ENCODE results near the gene CARD10. TPM values are rescaled to one million over a fixed set of nuclear protein-coding genes. Genes with fewer than 3 reads are reported as not detected.

CARD10 gene
- polyA plus RNA-seq, 1 of the 3 experiments (the other 2 are of a cell fraction) = 14.5 TPM

GRCh38 chr22:37502342-37503182 lies 16.7 kb downstream of the CARD10 start:
- no peak overlapping the region for H3K9ac ChIP-seq
- ChIA-PET CTCF (interaction anchor here (0.7 to 2.1 kb wide), 3 partner anchors 10 to 186 kb away, joined by 3 to 6 read pairs (median 3); no protein-coding TSS in a partner anchor), POLR2A (no interaction called here)
- 91% methylated on average over 13 of the region's 16 CpGs for WGBS (ENCODE audit: low lambda C conversion rate)
- TF ChIP-seq ZBTB33 (IDR thresholded peaks at IDR 0.05; ENCODE audit: borderline replicate concordance, low read depth) = no peak
- no peak for TF ChIP-seq NFIC (IDR thresholded peaks at IDR 0.05; ENCODE audit: borderline replicate concordance)
- no peak for TF ChIP-seq RFX5 (IDR thresholded peaks at IDR 0.05; ENCODE audit: low read length)
- no peak for TF ChIP-seq EP300 (IDR thresholded peaks at IDR 0.05; ENCODE audit: borderline replicate concordance in 1 of 2, low read depth in 1 of 2, low read length in 1 of 2)
- no peak for TF ChIP-seq MXI1 (IDR thresholded peaks at IDR 0.05; ENCODE audit: low read depth, low read length)
- TF ChIP-seq TAF1 (IDR thresholded peaks at IDR 0.05; ENCODE audit: borderline replicate concordance, low read depth, low read length) = no peak
- no peak for TF ChIP-seq GABPA (IDR thresholded peaks at IDR 0.05; ENCODE audit: low read depth)
- TF ChIP-seq FOXJ3 (CRISPR knock-in tag; IDR thresholded peaks at IDR 0.05) = no peak
- no peak for TF ChIP-seq MEF2A (IDR thresholded peaks at IDR 0.05; ENCODE audit: borderline replicate concordance, low read depth)
- no peak for TF ChIP-seq EZH2phosphoT487 (IDR thresholded peaks at IDR 0.05; ENCODE audit: borderline replicate concordance, low read depth)
- no peak for TF ChIP-seq PBX3 (IDR thresholded peaks at IDR 0.05)
- TF ChIP-seq RAD21 (IDR thresholded peaks at IDR 0.05; ENCODE audit: low read length) = no peak
- TF ChIP-seq FOSL2 (IDR thresholded peaks at IDR 0.05; ENCODE audit: borderline replicate concordance, low read depth) = no peak
- TF ChIP-seq IRF3 (IDR thresholded peaks at IDR 0.05; ENCODE audit: low read depth, low read length) = no peak
- TF ChIP-seq USF2 (IDR thresholded peaks at IDR 0.05; ENCODE audit: borderline replicate concordance, low read depth, low read length) = no peak
- no peak for TF ChIP-seq RCOR1 (IDR thresholded peaks at IDR 0.05; ENCODE audit: low read length)
- TF ChIP-seq POLR2AphosphoS5 (IDR thresholded peaks at IDR 0.05; ENCODE audit: low read depth, low read length) = no peak
- TF ChIP-seq GATA2 (CRISPR knock-in tag; IDR thresholded peaks at IDR 0.05) = no peak
- TF ChIP-seq SMC3 (IDR thresholded peaks at IDR 0.05; ENCODE audit: low read depth, low read length) = no peak
- no peak overlapping the region for H2AFZ ChIP-seq (ENCODE audit: low read depth)
- no peak overlapping the region for H3K4me2 ChIP-seq
- H3K4me3 ChIP-seq (ENCODE audit: low read depth in 2 of 2, low read length in 1 of 2) = no peak overlapping the region
- no peaks in the 10 kb centered on the region for H3K9me3 ChIP-seq
- peaks cover 0 to 6% of the 10 kb centered on the region in 2 experiments for H3K36me3 ChIP-seq (replicated peaks in 1 of 2; ENCODE audit: control insufficient read depth in 1 of 2, insufficient read depth in 2 of 2, low read length in 1 of 2)
- no peaks in the 10 kb centered on the region for H3K79me2 ChIP-seq (ENCODE audit: insufficient read depth)
- peaks cover 9% of the 10 kb centered on the region for H3F3A ChIP-seq (replicated peaks; ENCODE audit: insufficient read depth)
- H3K4me1 ChIP-seq (ENCODE audit: control insufficient read depth in 1 of 2, insufficient read depth in 2 of 2, low read depth in 1 of 2, low read length in 1 of 2) = peaks cover 10 to 51% of the 10 kb centered on the region in 2 experiments
- DNase-seq = no peak
- peak overlapping the region in 1 of 2 experiments; percentile 58; a peak in 1 of 4 replicates for H3K27ac ChIP-seq (ENCODE audit: low read depth in 2 of 2, low read length in 1 of 2)
- H4K20me1 ChIP-seq (ENCODE audit: insufficient read depth) = no peaks in the 10 kb centered on the region
- H3K27me3 ChIP-seq (ENCODE audit: insufficient read depth) = no peaks in the 10 kb centered on the region
- no peaks in the 10 kb centered on the region for H3K9me2 ChIP-seq

Measured in SK-N-SH (cell line).